ENCODE measurements around the gene CARD14. TPM values are rescaled to one million over a fixed set of nuclear protein-coding genes. Genes with fewer than 3 reads are reported as not detected.
A peak's percentile ranks its signal among the peaks of the same experiment; 100 is the strongest.
"Not testable (repeated sequence)": the region's sequence is repeated elsewhere in the genome, so short reads cannot be mapped to it uniquely, and the experiment has no call there.

CARD14 gene
- total RNA-seq, 1 donor from 2014 or later = 1.6 TPM

- TF ChIP-seq CTCF (IDR thresholded peaks at IDR 0.05; ENCODE audit: insufficient read depth, low read length, severe bottlenecking) = no peak
- Histone ChIP-seq H3K4me3 (ENCODE audit: low read depth, low read length) (no peak overlapping the region), H3K36me3 (ENCODE audit: control insufficient read depth, insufficient read depth, low read length) (no peaks in the 10 kb centered on the region), H3K27me3 (ENCODE audit: control insufficient read depth, insufficient read depth, low read length) (no peaks in the 10 kb centered on the region)
- DNase-seq (ENCODE audit: low read depth) (no peak), FAIRE-seq (no peak)
Measured at GRCh38 chr17:80153004-80153403, 16.8 kb upstream of the CARD14 start.

GRCh38 chr17:80154166-80154565 lies 15.7 kb upstream of the CARD14 start:
- DNase-seq (ENCODE audit: low read depth) (no peak), FAIRE-seq (no peak)
- Histone ChIP-seq H3K4me3 (ENCODE audit: low read depth, low read length) (no peak overlapping the region), H3K36me3 (ENCODE audit: control insufficient read depth, insufficient read depth, low read length) (no peaks in the 10 kb centered on the region), H3K27me3 (ENCODE audit: control insufficient read depth, insufficient read depth, low read length) (no peaks in the 10 kb centered on the region)
- no peak for TF ChIP-seq CTCF (IDR thresholded peaks at IDR 0.05; ENCODE audit: insufficient read depth, low read length, severe bottlenecking)

- FAIRE-seq; H3K36me3 ChIP-seq (ENCODE audit: control insufficient read depth, insufficient read depth, low read length); H3K4me3 ChIP-seq (ENCODE audit: low read depth, low read length); H3K27me3 ChIP-seq (ENCODE audit: control insufficient read depth, insufficient read depth, low read length): not testable (repeated sequence)
- DNase-seq (ENCODE audit: low read depth) = peak; percentile 32
Measured at GRCh38 chr17:80155600-80155999, 14.2 kb upstream of the CARD14 start.

DNA sequence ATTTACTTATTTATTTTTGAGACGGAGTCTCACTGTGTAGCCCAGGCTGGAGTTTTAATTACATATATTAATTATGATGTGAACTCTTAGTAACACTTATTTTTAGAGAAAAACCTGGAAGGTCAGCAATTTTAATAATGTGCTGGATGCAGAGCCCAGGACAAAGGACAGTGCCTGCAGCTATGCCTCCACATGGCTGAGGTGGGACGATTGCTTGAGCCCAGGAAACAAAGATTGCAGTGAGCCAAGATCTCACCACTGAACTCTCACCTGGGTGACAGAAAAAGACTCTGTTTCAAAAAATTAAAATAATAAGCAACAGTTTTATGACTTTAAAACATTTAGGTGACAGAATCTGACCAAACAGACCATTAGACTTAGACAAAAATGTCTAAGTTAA lies 11.0 kb upstream of the CARD14 start:
- FAIRE-seq = no peak
- Histone ChIP-seq H3K4me3 (ENCODE audit: low read depth, low read length) (no peak overlapping the region), H3K27me3 (ENCODE audit: control insufficient read depth, insufficient read depth, low read length) (no peaks in the 10 kb centered on the region), H3K36me3 (ENCODE audit: control insufficient read depth, insufficient read depth, low read length) (no peaks in the 10 kb centered on the region)
- DNase-seq (ENCODE audit: low read depth) = no peak
- no peak for TF ChIP-seq CTCF (IDR thresholded peaks at IDR 0.05; ENCODE audit: insufficient read depth, low read length, severe bottlenecking)

GRCh38 chr17:80160536-80160935 lies 9.3 kb upstream of the CARD14 start:
- H3K4me3 ChIP-seq (ENCODE audit: low read depth, low read length) = no peak overlapping the region
- no peaks in the 10 kb centered on the region for H3K27me3 ChIP-seq (ENCODE audit: control insufficient read depth, insufficient read depth, low read length)
- no peak for TF ChIP-seq CTCF (IDR thresholded peaks at IDR 0.05; ENCODE audit: insufficient read depth, low read length, severe bottlenecking)
- H3K36me3 ChIP-seq (ENCODE audit: control insufficient read depth, insufficient read depth, low read length) = no peaks in the 10 kb centered on the region
- no peak for DNase-seq (ENCODE audit: low read depth)
- FAIRE-seq = peak; percentile 43

DNA sequence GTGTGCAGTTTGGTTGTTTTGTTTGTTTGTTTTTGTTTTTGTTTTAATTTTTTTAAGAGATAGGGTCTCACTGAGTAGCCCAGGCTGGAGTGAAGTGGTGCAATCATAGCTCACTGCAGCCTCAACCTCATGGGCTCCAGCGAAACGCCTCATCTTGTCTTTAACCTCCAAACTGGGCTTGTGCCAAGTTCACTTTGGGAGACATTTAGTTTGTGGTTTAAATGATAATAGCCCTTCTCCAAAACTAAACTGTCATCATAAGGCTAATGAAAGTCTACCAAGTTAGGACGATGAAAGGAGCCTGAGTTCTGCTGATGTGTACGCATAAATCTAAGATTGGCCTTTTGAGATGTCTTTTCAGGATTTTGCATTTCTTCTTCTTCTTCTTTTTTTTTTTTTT lies 6.5 kb upstream of the CARD14 start:
- FAIRE-seq = no peak
- no peak for DNase-seq (ENCODE audit: low read depth)
- H3K4me3 ChIP-seq (ENCODE audit: low read depth, low read length) = no peak overlapping the region
- TF ChIP-seq CTCF (IDR thresholded peaks at IDR 0.05; ENCODE audit: insufficient read depth, low read length, severe bottlenecking) = no peak
- H3K27me3 ChIP-seq (ENCODE audit: control insufficient read depth, insufficient read depth, low read length) = no peaks in the 10 kb centered on the region
- H3K36me3 ChIP-seq (ENCODE audit: control insufficient read depth, insufficient read depth, low read length) = no peaks in the 10 kb centered on the region

Measured in bronchial epithelial cell (primary cell).